K562 (cell line): Measurements from ENCODE around the gene OR56B4. TPM values are rescaled to one million over a fixed set of nuclear protein-coding genes. Genes with fewer than 3 reads are reported as not detected.

ENCODE experiments used
- ATAC-seq: fragments of 200-7000 bp; cut with Tn5 transposase; 3 replicates; pipeline ENCODE4 v1.9.1; 2020; ENCODE audit warnings: moderate library complexity
- BruUV-seq: library from RNA; stranded (reverse); fragments of 400-500 nt; replicated peaks from 2 replicates; lab custom pipeline; 2021; lab: Mats Ljungman, UMichigan
- CTCF ChIA-PET: fragments of 300-600 bp; formaldehyde crosslinking; extraction: SDS; loops from one replicate; lab custom pipeline; 2021; ENCODE audit warnings: low intra/inter-chr PET ratio; lab: Yijun Ruan, JAX
- POLR2A ChIA-PET: fragments of 300-600, 350-650 bp; sonication (Branson Sonifier 250); formaldehyde crosslinking; extraction: SDS; loops from one replicate; lab custom pipeline; 2021; ENCODE audit warnings: antibody characterized with exemption, inconsistent platforms; lab: Yijun Ruan, JAX
- DNase-seq, 4 experiments: peaks; one replicate each; pipeline versions ENCODE4 v3.0.0 to v3.0.0-alpha.2; 2011 to 2018; ENCODE audit warnings: low spot score in 3 of 4, mixed read lengths in 3 of 4; ENCODE audit errors: extremely low read depth in 1 of 4
- FAIRE-seq: peaks from 2 replicates; lab custom pipeline; 2011; peaks lifted over from hg19 to GRCh38; lab: Jason Lieb, UNC
- H2AFZ ChIP-seq: 2 replicates; pipeline ENCODE4 v1.6.0; 2011; ENCODE audit warnings: low read depth, low read length, control low read depth, inconsistent platforms
- H3K27ac ChIP-seq: fragments of 200-600 bp; 3 replicates; pipeline ENCODE4 v1.8.0; 2011; ENCODE audit warnings: low read depth, mild to moderate bottlenecking, control low read depth, inconsistent platforms, low read length, moderate library complexity, mixed read lengths; ENCODE audit errors: extremely low read depth
- H3K27me3 ChIP-seq, 2 experiments: fragments of 300-600 bp in 1 of 2; 2 replicates in 1 of 2; 3 replicates in 1 of 2; pipeline versions ENCODE4 v1.6.0 to v1.8.0; 2011; ENCODE audit warnings: inconsistent platforms in 2 of 2, low read length in 2 of 2, mild to moderate bottlenecking in 1 of 2, mixed read lengths in 1 of 2, moderate library complexity in 1 of 2; ENCODE audit not compliant: control insufficient read depth in 2 of 2, insufficient read depth in 2 of 2
- H3K36me3 ChIP-seq: fragments of 300-600 bp; 3 replicates; pipeline ENCODE4 v1.8.0; 2011; ENCODE audit warnings: mild to moderate bottlenecking, low read length, inconsistent platforms; ENCODE audit not compliant: control insufficient read depth, insufficient read depth
- H3K4me1 ChIP-seq, 2 experiments: fragments of 200-600 bp in 1 of 2; replicated peaks in 1 of 2; 2 replicates in 1 of 2; 3 replicates in 1 of 2; pipeline versions ENCODE4 v1.5.1 to v1.8.0; 2011; ENCODE audit warnings: inconsistent platforms in 2 of 2, low read length in 2 of 2, mild to moderate bottlenecking in 1 of 2, mixed read lengths in 1 of 2, moderate library complexity in 1 of 2; ENCODE audit not compliant: control insufficient read depth in 2 of 2, insufficient read depth in 2 of 2
- H3K4me2 ChIP-seq: 2 replicates; pipeline ENCODE4 v1.6.1; 2011; ENCODE audit warnings: low read length, control low read depth, inconsistent platforms, mixed read lengths; ENCODE audit not compliant: insufficient read depth
- H3K4me3 ChIP-seq: fragments of 200-600 bp; sonication (generic), shearing (Covaris generic); 2 replicates; pipeline ENCODE4 v1.5.1; 2016; ENCODE audit warnings: control low read depth, inconsistent platforms
- H3K79me2 ChIP-seq: fragments of 200-600 bp; 3 replicates; pipeline ENCODE4 v1.8.0; 2011; ENCODE audit warnings: low read length, inconsistent platforms; ENCODE audit not compliant: control insufficient read depth, insufficient read depth
- H3K9ac ChIP-seq, 2 experiments: 2 replicates each; pipeline versions ENCODE4 v1.6.0 to v1.6.1; 2011; ENCODE audit warnings: low read depth in 2 of 2, low read length in 2 of 2, control low read depth in 1 of 2, inconsistent platforms in 1 of 2, mild to moderate bottlenecking in 1 of 2, mixed read lengths in 1 of 2; ENCODE audit not compliant: insufficient read depth in 1 of 2
- H3K9me1 ChIP-seq: one replicate; pipeline ENCODE4 v1.6.0; 2011; ENCODE audit warnings: inconsistent platforms, mild to moderate bottlenecking, low read length, moderate library complexity; ENCODE audit not compliant: control insufficient read depth, insufficient read depth
- H3K9me3 ChIP-seq: replicated peaks from 2 replicates; pipeline ENCODE4 v1.5.1; 2011; ENCODE audit warnings: low read depth, low read length, inconsistent platforms; ENCODE audit not compliant: control insufficient read depth, insufficient read depth
- H4K20me1 ChIP-seq: replicated peaks from 2 replicates; pipeline ENCODE4 v1.6.1; 2011; ENCODE audit warnings: low read length, inconsistent platforms, mixed read lengths; ENCODE audit not compliant: control insufficient read depth, insufficient read depth
- ARID3B ChIP-seq: fragments of 250-450 bp; sonication (Bioruptor Pico); IDR thresholded peaks from 2 replicates; pipeline ENCODE4 v1.4.0; 2020; ENCODE audit warnings: borderline replicate concordance
- FOS ChIP-seq: IDR thresholded peaks from 3 replicates; pipeline ENCODE4 v1.6.1; 2011; ENCODE audit not compliant: insufficient read length; ENCODE audit errors: extremely low read depth
- GABPA ChIP-seq: fragments of 200-800 bp; sonication (Bioruptor generic); conservative IDR thresholded peaks from 2 replicates; pipeline ENCODE4 v1.6.1; 2016; ENCODE audit warnings: low read depth, missing genetic modification characterization, missing compliant biosample characterization
- SFPQ ChIP-seq: fragments of 200-400 bp; formaldehyde crosslinking; IDR thresholded peaks from 2 replicates; pipeline ENCODE4 v1.6.1; 2017; ENCODE audit warnings: mild to moderate bottlenecking, low read depth, low read length, moderate library complexity
- TCF7L2 ChIP-seq: fragments of 150-350 bp; IDR thresholded peaks from 2 replicates; pipeline ENCODE4 v1.6.1; 2016; ENCODE audit warnings: low read depth, mild to moderate bottlenecking, low read length, moderate library complexity
- ZKSCAN8 ChIP-seq: fragments of 200-800 bp; sonication (Bioruptor generic); IDR thresholded peaks from 2 replicates; pipeline ENCODE4 v1.6.1; 2016; ENCODE audit warnings: missing genetic modification characterization, missing compliant biosample characterization
- ZMIZ1 ChIP-seq, 2 experiments: fragments of 150-350 bp in 1 of 2; IDR thresholded peaks; 2 replicates each; pipeline ENCODE4 v1.6.1; 2012 to 2016; ENCODE audit warnings: low read depth in 2 of 2, low read length in 2 of 2, mild to moderate bottlenecking in 1 of 2, moderate library complexity in 1 of 2
- ZNF3 ChIP-seq: fragments of 250-450 bp; sonication (Bioruptor Pico); IDR thresholded peaks from 2 replicates; pipeline ENCODE4 v1.5.0; 2021; ENCODE audit warnings: mild to moderate bottlenecking, moderate library complexity
- ZNF764 ChIP-seq: fragments of 250-450 bp; sonication (Bioruptor Pico); IDR thresholded peaks from 2 replicates; pipeline ENCODE4 v1.4.0; 2020; ENCODE audit warnings: low read depth, mild to moderate bottlenecking, moderate library complexity
- WGBS: fragments of 100-300 bp; shearing (Covaris generic); methylation state at CpG from one replicate; pipeline ENCODE4 v1.1.6; 2016; ENCODE audit warnings: low coverage, mixed read lengths; ENCODE audit not compliant: insufficient coverage; ENCODE audit errors: missing lambda C conversion rate; 5-methylcytosine and 5-hydroxymethylcytosine counted together
- in situ Hi-C: fragments of 300-500 bp; cut with MboI; formaldehyde crosslinking; loops from 4 replicates; pipeline ENCODE4 v1.15.0; 2018; ENCODE audit warnings: inconsistent platforms, mixed read lengths
- intact Hi-C: fragments of 100-400 bp; cut with micrococcal nuclease; formaldehyde crosslinking; loops from 2 replicates; pipeline ENCODE4 v1.14.2; 2022
- polyA plus RNA-seq, 8 experiments: library from polyadenylated mRNA; depleted of rRNA in 4 of 8; stranded (reverse) in 5 of 8; unstranded in 3 of 8; fragments of >200 nt; fragmentation: Nextera tagmentation in 2 of 8; fragmentation: Illumina TruSeq in 1 of 8; extraction: Ambion mirVana in 2 of 8; extraction: Trizol in 1 of 8; gene quantifications; 2 replicates each; pipeline versions ENCODE4 v1.2.1 to v1.2.3, GENCODE V29; 2011 to 2014; ENCODE audit warnings: inconsistent platforms in 1 of 8, missing spikeins in 1 of 8
- total RNA-seq, 7 experiments: library from RNA; depleted of rRNA in 6 of 7; stranded (reverse); fragments of >200 nt in 6 of 7; fragmentation: Illumina TruSeq in 2 of 7; extraction: Trizol in 2 of 7; gene quantifications; 2 replicates each; pipeline versions ENCODE4 v1.2.1 to v1.2.3, GENCODE V29; 2011 to 2021; ENCODE audit warnings: low replicate concordance in 1 of 7
- TF ChIP-seq, protein P1 (sequence below): sonication (generic); formaldehyde crosslinking; IDR thresholded peaks from 2 replicates; pipeline ENCODE4 v1.8.1; 2023; ENCODE audit warnings: mild to moderate bottlenecking, missing genetic modification reagents
- TF ChIP-seq, protein P2 (sequence below): fragments of 250-450 bp; sonication (Bioruptor Pico); IDR thresholded peaks from 2 replicates; pipeline ENCODE4 v1.4.0; 2020

Gene OR56B4
- total and polyA plus RNA-seq, 9 of the 15 experiments (the other 6 are each of a cell fraction or from before 2014, with no cell fraction given), result 0.07 TPM; not detected in 8

DNA sequence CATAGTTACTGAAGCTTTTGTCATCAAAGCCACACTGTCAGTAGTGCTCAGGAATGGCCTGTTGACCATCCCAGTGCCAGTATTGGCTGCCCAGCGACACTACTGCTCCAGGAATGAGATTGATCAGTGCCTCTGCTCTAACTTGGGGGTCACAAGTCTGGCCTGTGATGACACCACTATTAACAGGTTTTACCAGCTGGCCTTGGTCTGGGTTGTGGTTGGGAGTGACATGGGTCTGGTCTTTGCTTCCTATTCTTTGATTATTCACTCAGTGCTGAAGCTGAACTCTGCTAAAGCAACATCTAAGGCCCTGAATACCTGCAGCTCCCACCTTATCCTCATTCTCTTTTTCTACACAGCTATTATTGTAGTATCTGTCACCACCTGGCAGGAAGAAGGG lies 21.5 kb downstream of the OR56B4 start:
- H4K20me1 ChIP-seq, result no peaks in the 10 kb centered on the region
- no peaks in the 10 kb centered on the region for H3K36me3 ChIP-seq
- H3K27ac ChIP-seq, result no peak overlapping the region
- H3K9ac ChIP-seq, result no peak overlapping the region
- H3K4me1 ChIP-seq, result no peaks in the 10 kb centered on the region
- no peak overlapping the region for H2AFZ ChIP-seq
- H3K27me3 ChIP-seq, result peaks cover 5 to 10% of the 10 kb centered on the region in 2 experiments; a peak in 3 of 5 replicates
- intact Hi-C loops (no loop called here), in situ Hi-C loops (no loop called here)
- H3K4me3 ChIP-seq, result no peak overlapping the region
- POLR2A ChIA-PET, result no interaction called here
- 0% methylated on average over 1 of the region's 1 CpG for WGBS
- FAIRE-seq (no peak), ATAC-seq (no peak), DNase-seq (no peak)
- BruUV-seq, result no TSS peak
- CTCF ChIA-PET, result no interaction called here
- H3K4me2 ChIP-seq, result no peak overlapping the region
- H3K9me1 ChIP-seq, result no peaks in the 10 kb centered on the region
- H3K79me2 ChIP-seq, result no peaks in the 10 kb centered on the region
- no peaks in the 10 kb centered on the region for H3K9me3 ChIP-seq
- TF ChIP-seq GABPA (tag) (no peak), ZKSCAN8 (CRISPR knock-in tag) (no peak), ARID3B (CRISPR knock-in tag) (no peak), ZNF3 (CRISPR knock-in tag) (no peak), ZNF764 (CRISPR knock-in tag) (no peak), ZMIZ1 (IDR thresholded peaks at IDR 0.05; ENCODE audit: low read depth in 2 of 2, low read length in 2 of 2) (no peak), SFPQ (no peak), FOS (no peak), TCF7L2 (no peak)
- TF ChIP-seq, protein P1, sequence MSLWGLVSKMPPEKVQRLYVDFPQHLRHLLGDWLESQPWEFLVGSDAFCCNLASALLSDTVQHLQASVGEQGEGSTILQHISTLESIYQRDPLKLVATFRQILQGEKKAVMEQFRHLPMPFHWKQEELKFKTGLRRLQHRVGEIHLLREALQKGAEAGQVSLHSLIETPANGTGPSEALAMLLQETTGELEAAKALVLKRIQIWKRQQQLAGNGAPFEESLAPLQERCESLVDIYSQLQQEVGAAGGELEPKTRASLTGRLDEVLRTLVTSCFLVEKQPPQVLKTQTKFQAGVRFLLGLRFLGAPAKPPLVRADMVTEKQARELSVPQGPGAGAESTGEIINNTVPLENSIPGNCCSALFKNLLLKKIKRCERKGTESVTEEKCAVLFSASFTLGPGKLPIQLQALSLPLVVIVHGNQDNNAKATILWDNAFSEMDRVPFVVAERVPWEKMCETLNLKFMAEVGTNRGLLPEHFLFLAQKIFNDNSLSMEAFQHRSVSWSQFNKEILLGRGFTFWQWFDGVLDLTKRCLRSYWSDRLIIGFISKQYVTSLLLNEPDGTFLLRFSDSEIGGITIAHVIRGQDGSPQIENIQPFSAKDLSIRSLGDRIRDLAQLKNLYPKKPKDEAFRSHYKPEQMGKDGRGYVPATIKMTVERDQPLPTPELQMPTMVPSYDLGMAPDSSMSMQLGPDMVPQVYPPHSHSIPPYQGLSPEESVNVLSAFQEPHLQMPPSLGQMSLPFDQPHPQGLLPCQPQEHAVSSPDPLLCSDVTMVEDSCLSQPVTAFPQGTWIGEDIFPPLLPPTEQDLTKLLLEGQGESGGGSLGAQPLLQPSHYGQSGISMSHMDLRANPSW (CRISPR knock-in tag), result no peak
- TF ChIP-seq, protein P2, sequence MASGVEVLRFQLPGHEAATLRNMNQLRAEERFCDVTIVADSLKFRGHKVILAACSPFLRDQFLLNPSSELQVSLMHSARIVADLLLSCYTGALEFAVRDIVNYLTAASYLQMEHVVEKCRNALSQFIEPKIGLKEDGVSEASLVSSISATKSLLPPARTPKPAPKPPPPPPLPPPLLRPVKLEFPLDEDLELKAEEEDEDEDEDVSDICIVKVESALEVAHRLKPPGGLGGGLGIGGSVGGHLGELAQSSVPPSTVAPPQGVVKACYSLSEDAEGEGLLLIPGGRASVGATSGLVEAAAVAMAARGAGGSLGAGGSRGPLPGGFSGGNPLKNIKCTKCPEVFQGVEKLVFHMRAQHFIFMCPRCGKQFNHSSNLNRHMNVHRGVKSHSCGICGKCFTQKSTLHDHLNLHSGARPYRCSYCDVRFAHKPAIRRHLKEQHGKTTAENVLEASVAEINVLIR (CRISPR knock-in tag), result no peak
